Prostate gland (tissue), 2 donors: ENCODE data around the gene TMEM220. TPM values are rescaled to one million over a fixed set of nuclear protein-coding genes. Genes with fewer than 3 reads are reported as not detected.

Experiments used
- DNase-seq: peaks from one replicate; pipeline ENCODE4 v3.0.0-alpha.2; 2019; ENCODE audit warnings: low spot score
- H3K27ac ChIP-seq, 2 donors: fragments of 200-600 bp; sonication (generic); 2 replicates each; pipeline ENCODE4 v1.5.1; 2017 to 2019
- H3K27me3 ChIP-seq: fragments of 200-600 bp; sonication (generic); replicated peaks from 2 replicates; pipeline ENCODE4 v1.5.1; 2019; ENCODE audit not compliant: insufficient read depth
- H3K36me3 ChIP-seq, 2 donors: fragments of 200-600 bp; sonication (generic); 1 replicate in 1 of 2; 2 replicates in 1 of 2; pipeline versions ENCODE4 v1.5.1 to v1.8.1; 2017 to 2019
- H3K4me1 ChIP-seq: fragments of 200-600 bp; sonication (generic); replicated peaks from 2 replicates; pipeline ENCODE4 v1.5.1; 2019
- H3K4me3 ChIP-seq, 2 donors: fragments of 200-600 bp; sonication (generic); 2 replicates each; pipeline ENCODE4 v1.5.1; 2017 to 2019
- H3K9me3 ChIP-seq: fragments of 200-600 bp; sonication (generic); 2 replicates; pipeline ENCODE4 v1.5.1; 2017
- POLR2A ChIP-seq: fragments of 450-650 bp; IDR thresholded peaks from one replicate; pipeline ENCODE4 v1.6.1; 2016; ENCODE audit warnings: antibody characterized with exemption, mild to moderate bottlenecking
- POLR2AphosphoS5 ChIP-seq: sonication (generic); formaldehyde crosslinking; IDR thresholded peaks from one replicate; pipeline ENCODE4 v1.6.1; 2017; ENCODE audit warnings: antibody characterized with exemption
- WGBS: methylation state at CpG from one replicate; pipeline ENCODE4 v1.1.5; 2018; 5-methylcytosine and 5-hydroxymethylcytosine counted together
- intact Hi-C: fragments of 100-400 bp; cut with DNase I; formaldehyde crosslinking; loops from one replicate; pipeline ENCODE4 v1.14.2; 2022
- total RNA-seq, 2 donors: library from RNA; depleted of rRNA; stranded (reverse); fragments of >200 nt; gene quantifications; one replicate each; pipeline ENCODE4 v1.1.0, GENCODE V29; 2016
- TF ChIP-seq, protein P1 (sequence below), 4 experiments: fragments of 200-600 bp in 2 of 4; fragments of 450-650 bp in 2 of 4; sonication (generic) in 2 of 4; IDR thresholded peaks; 1 replicate in 3 of 4; 2 replicates in 1 of 4; pipeline ENCODE4 v1.5.1; 2016 to 2019; ENCODE audit warnings: antibody characterized with exemption in 4 of 4, mild to moderate bottlenecking in 2 of 4, moderate library complexity in 2 of 4

The TMEM220 gene
- total RNA-seq, 2 donors from 2014 or later = 18.4 to 30.1 TPM

DNA sequence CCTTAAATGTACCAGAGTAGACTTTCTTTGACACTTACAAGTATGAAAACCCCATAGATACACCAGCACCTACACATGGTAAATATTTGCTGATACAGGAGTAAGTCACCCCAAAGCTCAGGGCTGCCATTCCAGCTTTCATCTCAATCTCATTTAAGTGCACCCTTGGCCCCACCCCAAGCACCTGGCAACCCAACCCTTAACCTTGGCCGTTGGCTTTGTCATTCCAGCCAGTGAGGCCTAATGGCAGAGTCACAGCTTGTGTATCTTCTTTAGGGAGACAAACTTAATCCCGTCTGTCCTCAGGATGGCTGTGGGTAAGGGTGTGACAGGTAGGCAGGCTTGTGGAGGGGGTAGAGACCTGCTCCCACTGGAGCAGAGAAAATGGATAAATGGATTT is 31.5 kb upstream of the TMEM220 start:
- intact Hi-C loops = no loop called here
- H3K4me3 ChIP-seq = no peak overlapping the region
- 79% methylated on average over 2 of the region's 2 CpGs for WGBS
- H3K4me1 ChIP-seq = no peaks in the 10 kb centered on the region
- no peak for TF ChIP-seq POLR2AphosphoS5
- no peak for TF ChIP-seq POLR2A
- TF ChIP-seq, protein P1, sequence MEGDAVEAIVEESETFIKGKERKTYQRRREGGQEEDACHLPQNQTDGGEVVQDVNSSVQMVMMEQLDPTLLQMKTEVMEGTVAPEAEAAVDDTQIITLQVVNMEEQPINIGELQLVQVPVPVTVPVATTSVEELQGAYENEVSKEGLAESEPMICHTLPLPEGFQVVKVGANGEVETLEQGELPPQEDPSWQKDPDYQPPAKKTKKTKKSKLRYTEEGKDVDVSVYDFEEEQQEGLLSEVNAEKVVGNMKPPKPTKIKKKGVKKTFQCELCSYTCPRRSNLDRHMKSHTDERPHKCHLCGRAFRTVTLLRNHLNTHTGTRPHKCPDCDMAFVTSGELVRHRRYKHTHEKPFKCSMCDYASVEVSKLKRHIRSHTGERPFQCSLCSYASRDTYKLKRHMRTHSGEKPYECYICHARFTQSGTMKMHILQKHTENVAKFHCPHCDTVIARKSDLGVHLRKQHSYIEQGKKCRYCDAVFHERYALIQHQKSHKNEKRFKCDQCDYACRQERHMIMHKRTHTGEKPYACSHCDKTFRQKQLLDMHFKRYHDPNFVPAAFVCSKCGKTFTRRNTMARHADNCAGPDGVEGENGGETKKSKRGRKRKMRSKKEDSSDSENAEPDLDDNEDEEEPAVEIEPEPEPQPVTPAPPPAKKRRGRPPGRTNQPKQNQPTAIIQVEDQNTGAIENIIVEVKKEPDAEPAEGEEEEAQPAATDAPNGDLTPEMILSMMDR (IDR thresholded peaks at IDR 0.05) = no peak
- DNase-seq = no peak
- H3K27ac ChIP-seq = no peak overlapping the region
- H3K27me3 ChIP-seq = no peaks in the 10 kb centered on the region
- no peaks in the 10 kb centered on the region for H3K9me3 ChIP-seq
- H3K36me3 ChIP-seq = no peaks in the 10 kb centered on the region

DNA sequence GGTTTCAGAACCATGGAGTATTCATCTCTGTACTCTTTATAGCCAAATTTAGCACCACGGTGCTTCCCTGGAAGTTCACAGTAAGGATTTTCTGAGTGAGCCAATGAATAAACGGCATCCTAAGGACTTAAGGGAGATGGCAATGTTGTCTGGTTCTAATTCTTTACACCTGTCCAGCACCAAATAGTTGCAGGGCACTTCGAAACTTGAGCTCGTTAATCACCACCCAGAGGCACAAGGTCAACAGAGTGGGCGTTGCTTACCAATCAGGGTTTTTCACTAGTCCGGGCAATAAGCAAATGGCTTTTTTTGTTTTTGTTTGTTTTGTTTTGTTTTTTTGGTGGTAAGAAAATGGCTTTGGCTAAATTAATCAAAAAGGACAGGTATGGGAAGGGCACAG is 28.2 kb upstream of the TMEM220 start:
- WGBS = 87% methylated on average over 6 of the region's 6 CpGs
- no peak overlapping the region for H3K4me3 ChIP-seq
- no peaks in the 10 kb centered on the region for H3K4me1 ChIP-seq
- no peaks in the 10 kb centered on the region for H3K36me3 ChIP-seq
- H3K9me3 ChIP-seq = no peaks in the 10 kb centered on the region
- no peak overlapping the region for H3K27ac ChIP-seq
- no peak for DNase-seq
- H3K27me3 ChIP-seq = no peaks in the 10 kb centered on the region
- intact Hi-C loops = no loop called here
- no peak for TF ChIP-seq POLR2AphosphoS5
- TF ChIP-seq POLR2A = no peak
- TF ChIP-seq, protein P1 (IDR thresholded peaks at IDR 0.05) = no peak

DNA sequence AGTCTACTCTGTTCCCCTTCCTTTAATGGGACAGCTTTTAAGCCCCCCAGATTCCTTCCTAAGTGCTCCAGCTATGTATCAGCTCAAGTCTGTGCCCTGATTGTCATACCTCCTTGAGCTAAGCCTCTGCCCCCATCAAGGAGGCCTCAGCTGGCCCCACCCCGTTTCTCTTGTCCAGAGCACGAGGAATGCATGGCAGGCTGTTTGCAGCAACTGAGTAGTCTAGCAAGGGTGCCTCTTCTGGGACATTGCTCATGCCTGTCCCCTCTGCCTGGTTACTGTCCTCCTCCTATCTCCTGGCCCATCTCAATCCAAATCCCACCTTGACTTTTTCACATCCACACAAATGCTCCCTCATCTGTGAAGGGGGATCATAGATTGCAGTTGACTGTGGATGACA is 27.8 kb upstream of the TMEM220 start:
- no peaks in the 10 kb centered on the region for H3K36me3 ChIP-seq
- no peak overlapping the region for H3K4me3 ChIP-seq
- intact Hi-C loops = no loop called here
- no peaks in the 10 kb centered on the region for H3K27me3 ChIP-seq
- WGBS = 54% methylated on average over 2 of the region's 2 CpGs
- no peaks in the 10 kb centered on the region for H3K4me1 ChIP-seq
- no peak for DNase-seq
- no peaks in the 10 kb centered on the region for H3K9me3 ChIP-seq
- TF ChIP-seq, protein P1 (IDR thresholded peaks at IDR 0.05) = no peak
- no peak for TF ChIP-seq POLR2AphosphoS5
- no peak for TF ChIP-seq POLR2A
- H3K27ac ChIP-seq = no peak overlapping the region

DNA sequence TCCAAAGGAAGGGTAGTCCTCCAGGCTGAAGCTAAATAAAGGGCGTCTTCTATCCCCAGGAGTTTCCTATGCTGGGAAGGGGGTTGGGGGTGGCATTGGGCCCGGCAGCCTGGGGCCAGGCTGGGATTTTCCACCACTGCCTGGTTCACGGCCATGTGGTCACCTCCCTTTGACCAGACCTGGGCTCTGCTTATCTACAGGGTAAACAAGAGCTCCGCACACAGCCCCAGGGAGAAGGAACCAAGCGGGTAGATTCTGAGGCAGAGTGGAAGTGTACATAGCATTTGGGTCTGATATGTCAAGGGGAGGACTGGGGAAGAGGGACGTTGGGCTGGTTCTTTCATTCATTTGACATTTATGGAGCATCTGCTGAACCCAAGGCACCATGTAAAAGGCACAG is 27.2 kb upstream of the TMEM220 start:
- WGBS = 83% methylated on average over 6 of the region's 6 CpGs
- Histone ChIP-seq H3K9me3 (no peaks in the 10 kb centered on the region), H3K4me3 (no peak overlapping the region), H3K4me1 (no peaks in the 10 kb centered on the region), H3K36me3 (no peaks in the 10 kb centered on the region), H3K27me3 (no peaks in the 10 kb centered on the region), H3K27ac (no peak overlapping the region)
- DNase-seq = no peak
- TF ChIP-seq, protein P1 (IDR thresholded peaks at IDR 0.05) = no peak
- no peak for TF ChIP-seq POLR2AphosphoS5
- TF ChIP-seq POLR2A = no peak
- intact Hi-C loops = no loop called here

- intact Hi-C loops = no loop called here
Measured at GRCh38 chr17:10756619-10757018, 26.8 kb upstream of the TMEM220 start.

More at GRCh38 chr17:10756619-10757018, 26.8 kb upstream of the TMEM220 start:
- H3K27ac ChIP-seq = no peak overlapping the region
- no peaks in the 10 kb centered on the region for H3K9me3 ChIP-seq
- 97% methylated on average over 2 of the region's 2 CpGs for WGBS
- H3K36me3 ChIP-seq = no peaks in the 10 kb centered on the region
- DNase-seq = no peak
- no peak for TF ChIP-seq POLR2AphosphoS5
- no peak for TF ChIP-seq POLR2A
- TF ChIP-seq, protein P1 (IDR thresholded peaks at IDR 0.05) = no peak
- H3K4me1 ChIP-seq = no peaks in the 10 kb centered on the region
- H3K27me3 ChIP-seq = no peaks in the 10 kb centered on the region
- H3K4me3 ChIP-seq = no peak overlapping the region
